Gastroesophageal sphincter (tissue), 3 donors: ENCODE data around the gene VAV1.

ENCODE experiments used
- CTCF ChIP-seq, 4 experiments: fragments of 200-600 bp in 2 of 4; fragments of 450-650 bp in 2 of 4; sonication (generic) in 1 of 4; IDR thresholded peaks; one replicate each; pipeline ENCODE4 v1.5.1; 2017 to 2019; ENCODE audit warnings: antibody characterized with exemption in 4 of 4, mild to moderate bottlenecking in 2 of 4, moderate library complexity in 2 of 4
- EP300 ChIP-seq: sonication (generic); formaldehyde crosslinking; IDR thresholded peaks from one replicate; pipeline ENCODE4 v1.6.1; 2017; ENCODE audit warnings: antibody characterized with exemption, mild to moderate bottlenecking

- TF ChIP-seq EP300 = no peak
- no peak for TF ChIP-seq CTCF (IDR thresholded peaks at IDR 0.05)
These were observed 45.7 kb downstream of the VAV1 start for GRCh38 chr19:6818246-6818645.
